DMS79 (cell line): Measurements from ENCODE around the gene TRMT1.

Experiments
- DNase-seq: peaks from one replicate; lab custom pipeline; 2025; lab: John Stamatoyannopoulos, UW

TRMT1 gene

DNA sequence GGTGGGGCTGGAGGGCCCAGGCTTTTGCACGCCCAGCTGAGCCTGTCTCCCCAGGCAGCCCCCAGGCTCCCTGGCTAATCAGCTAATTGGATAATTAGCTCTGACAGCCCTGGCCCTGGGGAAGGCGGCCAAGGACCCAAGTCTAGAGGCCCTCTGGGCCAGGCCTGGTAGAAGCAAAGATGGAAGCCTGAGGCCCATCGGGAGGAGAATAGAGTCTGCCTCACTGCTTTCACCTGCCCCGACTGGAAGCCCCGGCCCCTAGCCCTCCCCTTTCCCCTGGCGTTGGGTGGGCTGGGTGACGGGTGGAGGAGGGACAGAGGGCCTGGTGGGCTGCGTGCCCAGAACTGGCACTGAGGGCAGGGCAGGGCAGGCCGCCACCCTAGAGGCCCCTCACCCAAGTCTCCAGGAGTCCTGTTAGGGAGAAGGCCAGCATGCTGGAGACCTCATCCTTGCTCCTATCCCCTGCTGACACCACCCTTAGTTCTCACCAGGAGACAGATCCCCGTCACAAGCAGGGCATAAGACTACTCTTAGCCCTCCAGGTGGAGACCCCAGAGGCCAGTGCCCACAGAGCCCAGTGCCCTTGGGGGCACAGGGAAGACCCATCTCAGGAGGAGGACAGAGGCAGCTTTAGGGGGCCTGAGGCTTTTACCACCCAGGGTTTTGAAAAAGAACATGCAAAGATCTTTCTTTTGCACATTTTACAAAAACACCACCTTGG lies 25.9 kb downstream of the TRMT1 start:
- no peak for DNase-seq

DNA sequence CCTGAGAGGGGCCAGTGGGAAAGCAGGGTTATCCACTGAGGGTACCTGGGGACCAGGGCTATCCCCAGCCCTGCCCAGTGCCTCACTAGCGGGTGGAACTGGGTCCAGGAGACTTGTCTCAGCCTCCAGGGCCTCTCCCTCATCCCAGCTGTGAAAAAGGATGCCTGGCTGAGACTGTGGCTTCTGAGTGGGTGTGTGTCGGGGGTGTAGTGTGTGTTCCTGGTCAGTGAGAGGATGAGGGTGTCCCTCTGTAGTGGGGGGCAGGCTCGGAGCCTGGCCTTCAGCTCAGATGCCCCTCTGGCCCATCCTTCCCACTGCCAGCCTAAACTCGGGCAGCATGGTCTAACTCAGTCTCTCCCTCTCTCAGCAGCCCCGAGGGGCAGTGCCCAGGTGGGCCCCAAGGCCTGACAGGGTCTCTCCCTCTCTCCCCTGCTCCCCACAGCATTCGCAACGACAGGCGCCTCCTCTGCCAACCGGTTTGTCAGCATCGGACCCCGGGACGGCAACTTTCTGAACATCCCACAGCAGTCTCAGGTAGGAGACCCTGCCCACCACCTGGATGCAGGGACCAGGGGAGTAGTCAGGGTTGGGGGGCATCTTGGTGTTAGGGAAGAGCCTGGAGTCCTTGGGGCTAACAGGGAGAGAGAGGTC lies 26.6 kb downstream of the TRMT1 start:
- DNase-seq, result no peak

DNA sequence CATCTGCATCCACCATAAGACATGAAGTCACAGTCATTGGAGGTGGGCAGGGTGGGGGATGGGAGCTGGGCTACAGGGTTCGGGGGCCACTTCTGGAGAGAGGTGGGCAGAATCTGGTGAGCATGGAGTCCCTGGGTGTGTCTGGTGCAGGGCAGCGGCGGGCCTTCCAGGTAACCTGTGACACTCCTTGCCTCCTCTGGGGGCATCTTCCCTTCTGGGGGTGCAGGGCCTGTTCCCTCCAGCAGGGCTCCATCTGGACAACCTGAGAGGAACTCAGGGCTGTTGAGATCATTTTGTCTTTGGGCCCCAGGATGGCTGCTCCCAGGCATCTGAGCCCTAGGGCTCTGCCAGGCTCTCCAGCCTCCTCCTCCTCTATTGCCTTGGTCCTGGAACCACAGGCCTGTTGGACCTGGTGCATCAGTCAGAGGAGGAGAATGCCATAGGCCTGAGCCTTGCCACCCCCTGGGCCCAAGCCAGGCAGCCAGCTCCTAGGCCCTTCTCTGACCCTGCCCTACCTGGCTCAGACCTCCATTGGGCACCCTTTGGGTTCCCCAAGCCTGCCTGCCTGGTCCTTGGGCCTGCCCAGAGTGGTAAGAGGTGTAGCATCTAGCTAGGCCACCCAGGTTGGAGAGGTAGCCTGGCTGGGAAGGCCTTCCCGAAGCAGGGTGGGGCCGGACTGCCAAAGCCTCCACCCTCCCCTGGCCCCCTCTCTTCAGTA lies 27.2 kb downstream of the TRMT1 start:
- DNase-seq, result no peak

DNA sequence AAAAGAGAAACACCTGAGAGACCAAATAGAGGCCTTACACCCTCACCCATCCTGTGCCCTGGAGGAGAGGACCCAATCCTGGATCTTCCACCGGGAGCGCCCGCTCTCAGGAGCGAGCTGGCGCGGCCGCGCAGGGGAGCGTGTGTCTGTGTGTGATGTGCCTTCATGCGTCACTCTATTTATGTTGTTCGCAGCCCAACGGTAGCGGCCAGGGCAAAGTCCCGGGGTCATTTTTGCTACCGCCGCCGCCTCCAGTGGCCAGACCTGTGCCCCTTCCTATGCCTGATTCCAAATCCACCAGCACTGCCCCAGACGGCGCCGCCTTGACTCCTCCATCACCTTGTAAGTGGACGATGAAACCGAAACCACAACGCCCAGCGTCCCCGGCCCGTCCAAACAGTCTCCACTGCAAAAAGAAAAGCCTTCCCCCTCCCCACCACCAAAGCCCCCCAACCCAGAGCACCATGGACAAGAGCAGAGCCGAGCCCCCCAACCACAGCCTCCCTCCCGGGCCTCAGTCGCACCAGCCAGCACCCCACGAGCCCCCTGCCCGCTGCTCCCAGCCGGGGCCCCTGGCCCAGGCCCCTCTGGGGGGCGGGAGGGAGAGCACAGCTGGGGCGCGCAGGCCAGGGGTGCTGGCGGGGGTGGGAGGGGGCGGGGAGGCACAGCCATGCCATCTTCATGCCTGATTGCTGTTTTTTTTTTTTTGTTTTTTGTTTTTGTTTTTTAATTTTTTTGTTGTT lies 28.6 kb downstream of the TRMT1 start:
- no peak for DNase-seq

DNA sequence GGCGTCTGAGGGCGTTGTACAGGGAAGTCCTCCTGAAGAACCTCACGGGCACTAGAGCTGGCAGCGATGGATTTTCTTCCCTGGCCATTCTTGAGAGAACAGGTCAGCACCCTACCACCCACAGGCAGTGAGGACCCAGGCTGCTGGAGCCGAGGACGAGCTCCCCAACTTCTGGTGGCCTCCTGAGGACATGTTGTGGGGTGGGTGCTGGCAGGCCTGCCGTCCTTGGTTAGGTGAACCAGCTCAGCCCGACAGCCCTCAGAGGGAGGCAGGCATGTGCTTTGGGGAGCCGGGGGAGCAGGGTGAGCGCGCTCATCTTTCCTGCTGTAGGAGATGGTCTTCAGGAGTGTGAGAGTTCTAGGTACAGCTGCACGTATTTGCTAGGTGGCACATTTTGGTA lies 29.2 kb downstream of the TRMT1 start:
- no peak for DNase-seq

DNA sequence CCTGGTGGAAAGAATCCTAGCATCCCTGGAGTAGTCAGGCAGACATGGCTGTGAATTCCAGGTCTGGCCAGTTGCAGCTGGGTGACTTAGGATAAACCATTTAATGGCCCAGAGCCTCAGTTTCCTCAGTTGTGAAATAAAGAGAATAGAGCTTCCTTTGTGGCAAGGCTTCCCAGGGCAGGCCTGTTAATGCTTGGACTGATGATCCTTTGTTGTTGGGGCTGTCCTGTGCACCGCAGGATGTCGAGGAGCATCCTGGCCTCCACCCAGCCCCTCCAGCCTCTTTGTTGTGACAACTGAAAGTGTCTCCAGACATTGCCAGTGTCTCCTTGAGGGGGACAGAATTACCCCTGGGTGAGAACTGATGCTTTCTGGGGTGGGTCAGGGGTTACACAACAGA lies 30.2 kb downstream of the TRMT1 start:
- no peak for DNase-seq

DNA sequence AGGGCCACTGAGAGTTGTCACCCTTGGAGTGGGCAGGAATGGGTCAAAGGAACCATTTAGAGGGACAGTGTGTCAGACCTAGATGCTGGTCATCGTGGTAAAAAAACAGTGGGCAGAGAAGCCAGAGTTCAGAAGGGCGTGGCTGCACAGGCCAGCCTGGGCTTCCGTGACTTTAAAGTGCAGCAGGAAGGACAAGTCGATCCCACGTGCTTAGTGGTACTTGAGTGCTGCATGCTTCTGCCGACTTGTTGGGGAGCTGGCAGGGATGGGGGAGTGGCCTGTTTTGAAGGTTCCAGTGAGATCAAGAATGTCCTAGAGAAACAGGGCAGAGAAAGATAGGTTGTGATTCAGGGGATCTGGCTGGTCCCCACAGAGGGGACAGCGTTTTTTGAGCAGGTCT lies 30.9 kb downstream of the TRMT1 start:
- DNase-seq, result no peak

DNA sequence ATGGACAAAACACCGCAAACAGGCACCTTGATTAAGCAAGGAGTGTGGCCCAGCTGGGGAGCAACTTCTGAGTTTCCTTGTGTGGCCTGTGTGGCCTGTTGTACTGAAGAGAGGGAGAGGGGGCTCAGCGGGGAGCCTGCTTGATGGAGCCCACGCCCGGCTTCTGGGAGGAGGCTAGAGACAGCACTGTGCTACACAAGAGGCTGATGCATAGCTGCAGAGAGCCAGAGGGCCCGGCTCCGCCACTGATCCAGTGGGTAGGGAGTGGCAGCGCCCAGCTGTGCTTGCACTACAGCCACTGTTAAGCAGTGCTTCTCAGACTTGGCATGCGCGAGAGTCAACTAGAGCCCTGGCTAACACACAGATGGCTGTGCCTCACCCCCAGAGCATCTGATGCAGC lies 32.9 kb downstream of the TRMT1 start:
- DNase-seq, result peak; percentile 34

DNA sequence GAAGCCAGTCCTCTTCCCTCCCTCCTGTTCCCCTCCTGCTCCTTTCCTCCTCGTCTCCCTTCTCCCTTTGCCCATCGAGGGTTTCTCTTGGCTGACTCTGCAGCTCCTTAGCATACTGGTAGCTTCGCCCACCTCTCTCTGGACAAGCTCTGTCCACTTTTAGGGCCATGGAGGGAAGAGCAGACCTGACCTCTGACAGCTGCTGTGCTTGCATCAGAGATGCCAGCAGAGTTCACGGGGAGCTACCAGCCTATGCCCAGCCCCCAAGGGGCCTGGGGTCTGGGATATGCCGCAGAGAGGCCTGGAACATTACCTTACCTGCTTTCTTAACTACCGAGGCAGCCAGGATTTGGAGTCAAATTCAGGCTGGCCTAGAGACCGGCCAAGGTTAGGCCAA lies 33.5 kb downstream of the TRMT1 start:
- DNase-seq, result no peak

DNA sequence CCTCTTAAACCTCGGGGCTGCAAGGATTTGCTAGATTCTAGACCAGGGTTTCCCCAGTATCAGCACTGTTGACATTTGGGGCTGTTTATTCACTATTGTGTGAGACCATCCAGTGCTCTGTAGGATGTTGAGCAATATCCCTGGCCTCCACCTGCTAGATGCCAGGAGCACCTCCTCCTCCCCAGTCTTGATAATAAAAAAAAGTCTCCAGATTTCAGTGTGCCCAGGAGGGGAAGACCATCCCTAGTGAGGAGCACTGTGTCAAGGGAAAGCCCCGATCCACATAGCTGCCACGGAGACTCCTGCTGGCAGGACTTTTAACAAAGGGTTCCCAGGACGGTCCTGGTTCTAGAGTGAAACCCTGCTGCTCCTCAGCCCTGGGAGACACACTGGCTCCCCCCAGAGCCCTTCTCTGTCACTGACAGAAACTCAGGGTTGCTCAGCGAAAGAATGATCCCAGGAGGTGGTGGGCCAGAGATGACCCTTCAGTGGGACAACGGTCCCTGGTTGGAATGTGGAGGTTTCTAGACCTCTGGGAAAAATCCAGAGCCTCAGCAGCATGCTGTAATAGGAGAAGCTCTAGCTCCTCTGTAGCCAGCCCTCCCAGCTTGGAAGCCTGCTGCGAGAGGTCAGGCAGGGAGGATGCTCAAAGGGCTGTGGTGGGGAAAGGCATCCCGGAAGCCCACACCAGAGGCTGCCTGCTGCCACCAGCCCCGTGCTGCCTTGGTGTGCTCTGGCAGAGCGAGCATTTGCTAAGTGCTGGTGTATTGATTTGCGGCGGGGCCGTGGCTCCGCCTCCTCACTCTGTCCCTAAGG lies 34.1 kb downstream of the TRMT1 start:
- peak; percentile 91 for DNase-seq

DNA sequence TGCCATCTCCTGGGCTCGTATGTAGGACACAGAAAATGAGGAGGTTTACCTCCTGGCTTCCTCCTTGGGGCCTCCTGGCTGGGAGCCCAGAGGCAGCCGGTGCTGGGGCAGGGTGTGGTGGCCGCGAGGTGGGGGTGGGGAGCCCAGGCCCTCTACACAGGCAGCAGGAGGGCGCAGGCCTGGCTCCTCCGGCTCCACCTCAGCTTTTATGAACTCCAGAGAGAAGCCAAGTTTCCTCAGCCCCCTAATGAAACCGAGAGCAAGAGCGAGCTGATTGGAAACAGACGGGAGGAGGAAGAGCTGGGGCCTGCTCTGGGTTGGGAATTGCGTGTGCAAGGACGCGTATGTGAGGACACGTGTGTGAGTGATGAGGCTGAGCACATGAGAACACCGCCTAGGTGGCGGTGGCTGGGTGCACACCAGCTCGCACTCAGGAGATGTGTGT lies 37.0 kb downstream of the TRMT1 start:
- peak; percentile 58 for DNase-seq

DNA sequence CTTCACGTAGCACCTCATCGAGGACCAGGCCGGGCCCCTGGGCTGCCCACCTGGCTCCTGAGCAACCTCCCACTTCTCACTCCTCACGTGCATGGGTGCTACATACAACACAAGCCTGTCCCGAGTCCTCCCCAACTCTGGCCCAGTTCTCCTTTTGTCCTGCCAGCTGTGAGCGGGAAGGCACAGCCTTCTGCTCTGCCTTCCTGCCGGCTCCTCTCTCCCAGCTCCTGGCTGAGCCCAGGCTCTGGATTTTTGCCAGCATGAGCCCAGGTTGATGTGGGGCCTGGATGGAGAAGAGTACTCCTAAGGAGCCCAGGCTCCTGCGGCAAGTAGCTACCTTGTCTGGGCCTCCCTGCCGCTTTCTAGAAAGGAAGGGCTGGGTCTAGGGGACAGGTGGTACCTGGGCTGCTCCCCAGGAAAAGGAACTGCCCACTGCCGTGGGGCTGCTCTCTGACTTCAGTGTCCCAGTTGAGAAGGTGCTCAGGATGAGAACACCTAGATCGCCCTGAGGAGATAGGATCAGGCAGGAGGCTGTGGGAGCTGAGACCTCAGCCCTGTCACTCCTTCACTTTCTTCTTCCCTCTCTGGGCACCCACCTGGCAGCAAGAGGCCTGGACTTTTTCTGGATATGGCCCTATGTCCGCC lies 37.5 kb downstream of the TRMT1 start:
- peak; percentile 70 for DNase-seq

DNA sequence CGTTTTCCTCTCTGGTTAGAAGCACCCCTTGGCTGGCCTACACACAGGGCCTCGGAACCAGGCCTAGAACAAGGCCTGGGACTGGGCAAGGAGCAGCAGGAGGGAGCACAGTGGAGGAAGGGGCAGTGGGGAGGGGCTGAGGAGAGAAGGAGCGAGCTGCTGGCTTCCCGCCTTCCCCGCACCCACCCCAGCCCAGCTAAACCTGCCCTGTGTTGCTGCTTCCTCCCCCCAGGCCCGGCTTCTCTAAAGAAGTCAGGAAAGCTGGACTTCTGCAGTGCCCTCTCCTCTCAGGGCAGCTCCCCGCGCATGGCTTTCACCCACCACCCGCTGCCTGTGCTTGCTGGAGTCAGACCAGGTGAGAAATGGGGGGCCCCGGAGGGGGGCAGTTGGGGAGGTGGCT lies 38.2 kb downstream of the TRMT1 start:
- DNase-seq, result no peak

DNA sequence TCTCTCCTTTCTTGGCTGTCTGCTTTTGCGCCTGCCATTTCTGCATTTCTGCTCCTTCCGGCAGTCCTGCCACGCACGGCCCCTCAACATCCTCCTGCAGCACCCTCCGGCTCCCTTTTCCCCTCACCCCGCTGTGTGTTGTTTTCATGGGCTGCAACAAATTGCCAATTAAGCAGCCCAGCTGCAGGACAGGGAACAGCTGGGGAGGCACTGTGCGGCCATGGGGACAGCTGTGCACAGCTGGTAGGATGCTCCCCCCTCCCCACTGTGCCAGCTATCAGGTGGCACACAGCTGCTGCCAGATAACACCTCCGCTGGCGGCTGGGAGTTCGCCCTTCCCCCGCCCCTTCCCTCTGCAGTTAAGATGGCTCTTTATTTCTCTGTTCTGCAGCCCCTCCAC lies 39.3 kb downstream of the TRMT1 start:
- DNase-seq, result peak; percentile 21

DNA sequence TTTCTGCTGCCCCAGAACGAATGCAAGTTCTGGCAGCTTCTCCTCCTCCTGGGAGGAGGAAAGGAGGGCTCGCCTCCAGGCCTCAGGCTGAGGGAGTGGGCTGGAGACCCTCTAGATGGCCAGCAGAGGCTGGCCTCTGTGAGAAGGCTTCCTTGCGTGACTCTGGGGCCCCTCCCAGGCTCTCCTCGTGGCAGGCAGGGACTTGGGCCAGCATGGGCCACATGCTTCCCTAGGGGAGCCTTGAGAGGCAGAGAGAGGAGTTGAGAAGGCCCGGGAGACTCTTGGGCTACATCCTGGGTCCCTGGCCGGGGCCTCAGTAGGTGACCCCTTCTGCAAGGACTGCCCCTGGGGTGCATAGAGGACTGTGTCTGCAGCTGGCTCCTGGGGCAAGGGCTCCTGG lies 39.8 kb downstream of the TRMT1 start:
- no peak for DNase-seq

DNA sequence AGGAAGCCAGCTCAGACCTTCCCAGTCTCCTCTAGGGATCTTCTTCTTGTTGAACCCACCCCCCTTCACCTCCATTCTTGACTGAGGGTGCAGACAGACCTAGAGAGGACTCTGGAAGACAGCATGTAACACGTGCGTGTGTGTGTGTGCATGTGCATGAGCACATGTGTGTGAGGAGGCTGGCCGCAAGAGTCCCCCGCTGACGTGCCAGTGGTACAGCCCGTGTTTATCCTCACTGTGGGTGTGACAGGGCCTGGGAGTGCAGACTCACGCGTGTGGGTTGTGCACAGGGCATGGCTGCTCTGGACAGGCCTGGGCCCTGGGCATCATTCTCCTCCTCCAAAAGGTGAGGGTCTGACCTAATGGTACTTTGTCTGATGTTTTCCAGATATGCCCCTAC lies 40.2 kb downstream of the TRMT1 start:
- DNase-seq, result no peak

DNA sequence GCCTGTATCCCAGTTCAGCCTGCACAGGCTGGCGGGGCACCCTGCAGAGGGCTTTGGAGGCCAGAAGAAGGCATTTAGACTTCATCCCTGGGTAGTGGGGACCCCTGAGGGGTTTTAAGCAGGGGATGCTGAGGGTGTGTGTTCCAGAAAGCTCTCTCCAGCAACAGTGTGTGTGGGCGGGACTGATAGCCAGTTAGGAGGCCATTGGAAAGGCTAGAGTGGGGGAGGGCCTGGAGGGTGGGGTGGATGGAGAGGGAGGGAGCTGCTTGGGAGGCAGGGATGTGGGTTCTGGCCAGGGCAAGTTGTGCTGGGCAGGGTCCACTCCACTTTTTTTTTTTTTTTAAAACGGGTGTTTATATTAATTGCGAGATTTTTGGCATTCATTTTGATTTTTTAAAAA lies 42.2 kb downstream of the TRMT1 start:
- DNase-seq, result no peak

DNA sequence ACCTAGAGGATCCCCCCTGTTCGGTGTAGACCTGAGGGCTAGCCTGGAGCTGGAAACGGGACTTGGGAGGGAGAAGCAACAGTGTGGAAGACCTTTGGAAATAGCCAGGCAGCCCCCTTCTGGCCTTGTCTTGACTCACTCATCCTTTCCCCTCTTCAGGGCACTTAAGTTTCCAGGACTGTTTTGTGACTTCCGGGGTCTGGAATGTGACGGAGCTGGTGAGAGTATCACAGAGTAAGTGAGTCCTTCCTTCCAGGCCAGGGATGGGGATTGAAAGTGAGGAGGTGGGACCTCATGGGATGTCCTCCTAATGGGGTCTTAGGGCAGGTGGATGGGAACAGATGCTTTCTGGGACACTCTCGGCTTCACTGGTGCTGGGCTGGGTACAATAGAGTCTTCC lies 43.3 kb downstream of the TRMT1 start:
- DNase-seq, result no peak

DNA sequence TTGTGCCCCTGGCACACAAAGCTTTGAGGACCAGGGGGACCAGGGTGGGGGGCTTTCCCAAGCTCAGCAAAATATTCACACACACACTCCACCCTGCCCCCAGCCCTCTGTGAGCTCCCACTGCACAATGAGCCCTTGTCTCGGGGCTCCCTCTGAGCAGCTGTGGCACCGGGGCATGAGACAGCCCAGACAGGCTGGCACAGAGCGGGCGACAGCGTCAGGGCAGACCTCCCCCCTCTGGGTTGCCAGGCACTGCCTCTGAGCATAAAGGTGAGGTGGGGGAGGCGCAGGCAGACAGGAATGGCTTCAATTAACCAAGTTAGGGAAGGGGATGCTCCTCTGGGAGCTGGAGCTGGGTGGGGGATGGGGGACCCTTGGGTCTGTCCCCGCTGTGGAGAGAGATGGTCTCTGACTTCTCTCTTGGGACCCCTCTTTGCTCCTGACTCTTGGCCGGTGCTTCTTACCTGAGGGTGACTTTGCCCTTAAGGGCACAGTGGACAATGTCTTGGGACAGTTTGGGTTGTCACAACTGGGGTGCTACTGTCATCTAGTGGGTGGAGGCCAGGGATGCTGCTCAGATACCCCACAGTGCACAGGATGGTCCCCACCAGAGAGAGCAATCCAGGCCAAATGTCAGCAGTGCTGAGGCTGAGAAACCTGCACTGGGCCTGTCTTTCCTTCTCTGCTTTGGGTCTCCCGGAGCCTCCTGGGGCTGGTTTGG lies 44.2 kb downstream of the TRMT1 start:
- DNase-seq, result no peak

DNA sequence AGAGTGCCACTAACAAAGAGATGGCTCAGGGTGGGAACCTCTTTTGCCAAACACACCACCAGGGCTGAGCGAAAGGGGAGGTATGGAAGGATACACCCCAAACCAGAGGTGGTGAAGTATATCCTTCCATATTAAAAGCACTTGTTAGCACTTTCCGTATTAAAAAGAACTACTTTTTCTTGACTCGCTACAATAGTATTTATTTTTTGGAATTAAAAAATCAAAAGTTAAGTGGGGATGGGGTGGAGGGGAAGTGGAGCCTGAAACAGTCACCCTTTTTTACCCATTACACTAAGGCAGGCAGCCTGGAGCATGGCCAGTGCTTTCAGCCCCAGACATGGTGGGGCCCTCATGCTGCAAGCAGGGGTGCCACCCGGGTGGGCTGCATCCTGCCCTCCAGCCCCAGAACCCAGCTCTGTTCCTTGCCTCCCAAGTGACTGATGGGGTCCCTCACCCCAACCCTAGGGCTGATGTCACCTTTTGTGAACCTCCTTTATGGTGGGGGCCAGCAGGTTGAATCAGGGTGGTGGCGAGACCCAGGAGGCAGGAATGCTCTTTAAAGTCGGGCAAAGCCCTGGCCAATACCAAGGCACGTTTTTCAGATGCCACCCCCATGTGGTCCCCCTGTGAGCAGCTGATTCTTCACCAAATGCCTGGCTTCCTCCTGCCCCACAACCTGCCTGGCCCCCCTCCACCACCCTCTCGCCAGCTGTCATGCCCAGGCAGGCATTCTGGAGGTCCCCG lies 44.9 kb downstream of the TRMT1 start:
- DNase-seq, result no peak
